Muscle of back (tissue), 11 donors: ENCODE results near the gene FAF1. TPM values are rescaled to one million over a fixed set of nuclear protein-coding genes. Genes with fewer than 3 reads are reported as not detected.
"Not testable (repeated sequence)": the region's sequence is repeated elsewhere in the genome, so short reads cannot be mapped to it uniquely, and the experiment has no call there.

ENCODE experiments used
- DNase-seq, 3 donors: peaks; one replicate each; pipeline versions ENCODE4 v3.0.0 to v3.0.0-alpha.2; 2013
- polyA plus RNA-seq, 10 donors: library from polyadenylated mRNA; unstranded; fragments of 120-200 nt; gene quantifications; one replicate each; pipeline ENCODE4 v1.2.1, GENCODE V29; 2013; ENCODE audit not compliant: insufficient read length in 10 of 10

The FAF1 gene
- polyA plus RNA-seq, 10 donors: 38.6 to 59.4 (median 46.2) TPM

GRCh38 chr1:50787266-50787665, 172.8 kb downstream of the FAF1 start:
- no peak for DNase-seq

- no peak for DNase-seq
These were observed 176.8 kb downstream of the FAF1 start for GRCh38 chr1:50783286-50783685.

GRCh38 chr1:50780797-50781196, 179.3 kb downstream of the FAF1 start:
- no peak for DNase-seq

GRCh38 chr1:50779801-50780200, 180.3 kb downstream of the FAF1 start:
- no peak for DNase-seq

GRCh38 chr1:50775740-50776139, 184.3 kb downstream of the FAF1 start:
- DNase-seq: no peak

GRCh38 chr1:50774759-50775351, 185.2 kb downstream of the FAF1 start:
- DNase-seq: peak; percentile 39 to 67 (median 57)

- no peak for DNase-seq
These were observed 193.4 kb downstream of the FAF1 start for GRCh38 chr1:50766688-50767087.

GRCh38 chr1:50756543-50756942, 203.5 kb downstream of the FAF1 start:
- DNase-seq: not testable (repeated sequence)

- not testable (repeated sequence) for DNase-seq
These were observed 205.3 kb downstream of the FAF1 start for GRCh38 chr1:50754764-50755163.

- peak in 2 of 3 donors; percentile 1 to 11 for DNase-seq
These were observed 209.9 kb downstream of the FAF1 start for GRCh38 chr1:50750021-50750619.

GRCh38 chr1:50747394-50747793, 212.7 kb downstream of the FAF1 start:
- no peak for DNase-seq

GRCh38 chr1:50742523-50742922, 217.5 kb downstream of the FAF1 start:
- no peak for DNase-seq

GRCh38 chr1:50739125-50739524, 220.9 kb downstream of the FAF1 start:
- no peak for DNase-seq

GRCh38 chr1:50735443-50735842, 224.6 kb downstream of the FAF1 start:
- DNase-seq: peak in 1 of 3 donors; percentile 15

GRCh38 chr1:50727578-50727977, 232.5 kb downstream of the FAF1 start:
- DNase-seq: not testable (repeated sequence)

- peak in 1 of 3 donors; percentile 11 for DNase-seq
These were observed 235.3 kb downstream of the FAF1 start for GRCh38 chr1:50724626-50725286.

- no peak for DNase-seq
These were observed 239.5 kb downstream of the FAF1 start for GRCh38 chr1:50720457-50721053.

- no peak for DNase-seq
These were observed 240.9 kb downstream of the FAF1 start for GRCh38 chr1:50719126-50719525.

- DNase-seq: no peak
These were observed 242.7 kb downstream of the FAF1 start for GRCh38 chr1:50717327-50717726.

GRCh38 chr1:50716455-50716854, 243.6 kb downstream of the FAF1 start:
- not testable (repeated sequence) for DNase-seq

- no peak for DNase-seq
These were observed 250.0 kb downstream of the FAF1 start for GRCh38 chr1:50710099-50710498.

GRCh38 chr1:50707824-50708223, 252.2 kb downstream of the FAF1 start:
- no peak for DNase-seq

GRCh38 chr1:50705699-50706098, 254.4 kb downstream of the FAF1 start:
- DNase-seq: no peak
